Liver (tissue), 9 donors: Measurements from ENCODE around the gene KRT71. TPM values are rescaled to one million over a fixed set of nuclear protein-coding genes. Genes with fewer than 3 reads are reported as not detected.

Experiments used
- DNase-seq: peaks from one replicate; pipeline ENCODE4 v3.0.0-alpha.2; 2017; ENCODE audit warnings: low spot score
- H3K27ac ChIP-seq, 2 donors: one replicate each; pipeline ENCODE4 v1.7.0; 2013; ENCODE audit warnings: inconsistent platforms in 2 of 2, low read length in 2 of 2, control low read depth in 1 of 2, low read depth in 1 of 2, mild to moderate bottlenecking in 1 of 2
- H3K27me3 ChIP-seq, 4 donors: one replicate each; pipeline versions ENCODE4 v1.6.1 to v1.7.0; 2013; ENCODE audit warnings: low read length in 3 of 4, inconsistent platforms in 1 of 4, mild to moderate bottlenecking in 1 of 4, moderate library complexity in 1 of 4; ENCODE audit not compliant: control insufficient read depth in 4 of 4, insufficient read depth in 4 of 4
- H3K36me3 ChIP-seq, 4 donors: one replicate each; pipeline versions ENCODE4 v1.6.1 to v1.7.0; 2013; ENCODE audit warnings: low read length in 3 of 4, mild to moderate bottlenecking in 3 of 4, low read depth in 1 of 4, moderate library complexity in 1 of 4; ENCODE audit not compliant: control insufficient read depth in 4 of 4, insufficient read depth in 3 of 4
- H3K4me1 ChIP-seq, 4 donors: one replicate each; pipeline versions ENCODE4 v1.6.1 to v1.7.0; 2013; ENCODE audit warnings: low read length in 3 of 4, mild to moderate bottlenecking in 3 of 4, moderate library complexity in 1 of 4; ENCODE audit not compliant: control insufficient read depth in 4 of 4, insufficient read depth in 4 of 4
- H3K4me3 ChIP-seq, 3 donors: one replicate each; pipeline versions ENCODE4 v1.6.1 to v1.7.0; 2013; ENCODE audit warnings: low read length in 3 of 3, control low read depth in 1 of 3, low read depth in 1 of 3, mild to moderate bottlenecking in 1 of 3
- H3K9ac ChIP-seq, 2 donors: one replicate each; pipeline ENCODE4 v1.7.0; 2013; ENCODE audit warnings: low read length in 2 of 2, mild to moderate bottlenecking in 2 of 2, moderate library complexity in 2 of 2, control low read depth in 1 of 2, low read depth in 1 of 2
- H3K9me3 ChIP-seq, 4 donors: one replicate each; pipeline versions ENCODE4 v1.6.1 to v1.7.0; 2013; ENCODE audit warnings: low read length in 3 of 4; ENCODE audit not compliant: control insufficient read depth in 4 of 4
- EGR1 ChIP-seq, 2 donors: IDR thresholded peaks; 2 replicates each; pipeline ENCODE4 v1.6.1; 2016 to 2018; ENCODE audit warnings: antibody characterized with exemption in 2 of 2, low read depth in 2 of 2
- FOXA1 ChIP-seq: IDR thresholded peaks from 2 replicates; pipeline ENCODE4 v1.6.1; 2016; ENCODE audit warnings: antibody characterized with exemption
- FOXA2 ChIP-seq: IDR thresholded peaks from 2 replicates; pipeline ENCODE4 v1.6.1; 2016; ENCODE audit warnings: antibody characterized with exemption
- GABPA ChIP-seq, 2 donors: IDR thresholded peaks in 1 of 2; conservative IDR thresholded peaks in 1 of 2; 2 replicates each; pipeline ENCODE4 v1.6.1; 2016; ENCODE audit warnings: antibody characterized with exemption in 2 of 2, mild to moderate bottlenecking in 1 of 2, moderate library complexity in 1 of 2
- HNF4A ChIP-seq, 2 donors: conservative IDR thresholded peaks; 2 replicates each; pipeline ENCODE4 v1.6.1; 2016; ENCODE audit warnings: antibody characterized with exemption in 2 of 2, mild to moderate bottlenecking in 2 of 2
- HNF4G ChIP-seq: IDR thresholded peaks from 2 replicates; pipeline ENCODE4 v1.6.1; 2016; ENCODE audit warnings: antibody characterized with exemption
- JUND ChIP-seq, 2 donors: IDR thresholded peaks; 2 replicates each; pipeline ENCODE4 v1.6.1; 2016; ENCODE audit warnings: antibody characterized with exemption in 2 of 2
- NR2F2 ChIP-seq: IDR thresholded peaks from 2 replicates; pipeline ENCODE4 v1.6.1; 2016; ENCODE audit warnings: antibody characterized with exemption
- RAD21 ChIP-seq, 2 donors: IDR thresholded peaks; 2 replicates each; pipeline ENCODE4 v1.6.1; 2016; ENCODE audit warnings: antibody characterized with exemption in 2 of 2, mild to moderate bottlenecking in 2 of 2
- RXRA ChIP-seq, 2 donors: IDR thresholded peaks; 2 replicates each; pipeline ENCODE4 v1.6.1; 2017 to 2018; ENCODE audit warnings: antibody characterized with exemption in 2 of 2, mild to moderate bottlenecking in 1 of 2
- SP1 ChIP-seq: IDR thresholded peaks from 2 replicates; pipeline ENCODE4 v1.6.1; 2018; ENCODE audit warnings: antibody characterized with exemption, mild to moderate bottlenecking
- TAF1 ChIP-seq: conservative IDR thresholded peaks from 2 replicates; pipeline ENCODE4 v1.6.1; 2016; ENCODE audit warnings: antibody characterized with exemption, mild to moderate bottlenecking
- YY1 ChIP-seq: IDR thresholded peaks from 2 replicates; pipeline ENCODE4 v1.6.1; 2016; ENCODE audit warnings: antibody characterized with exemption, mild to moderate bottlenecking
- WGBS: extraction: QIAGEN DNeasy Blood & Tissue Kit; methylation state at CpG from one replicate; pipeline ENCODE4 v1.1.7; 2013; 5-methylcytosine and 5-hydroxymethylcytosine counted together
- polyA plus RNA-seq, 2 donors: library from polyadenylated mRNA; stranded (reverse) in 1 of 2; unstranded in 1 of 2; fragments of 200-250 nt in 1 of 2; fragments of >200 nt in 1 of 2; fragmentation: Nextera tagmentation in 1 of 2; extraction: Ambion mirVana in 1 of 2; gene quantifications; one replicate each; pipeline versions ENCODE4 v1.2.1 to v1.2.3, GENCODE V29; 2013 to 2015
- total RNA-seq, 2 donors: library from RNA; depleted of rRNA; stranded (reverse); fragments of >200 nt; gene quantifications; one replicate each; pipeline ENCODE4 v1.2.3, GENCODE V29; 2014
- TF ChIP-seq, protein P1 (sequence below): fragments of 150-350 bp; IDR thresholded peaks from 2 replicates; pipeline ENCODE4 v1.5.1; 2017; ENCODE audit warnings: improper control_type of control experiment, low read depth, low read length; ENCODE audit not compliant: missing input control
- TF ChIP-seq, protein P2 (sequence below): IDR thresholded peaks from 2 replicates; pipeline ENCODE4 v1.6.1; 2016; ENCODE audit warnings: antibody characterized with exemption
- TF ChIP-seq, protein P3 (sequence below): IDR thresholded peaks from 2 replicates; pipeline ENCODE4 v1.6.1; 2016; ENCODE audit warnings: antibody characterized with exemption
- TF ChIP-seq, protein P4 (sequence below): IDR thresholded peaks from 2 replicates; pipeline ENCODE4 v1.6.1; 2016; ENCODE audit warnings: antibody characterized with exemption
- TF ChIP-seq, protein P5 (sequence below): IDR thresholded peaks from 2 replicates; pipeline ENCODE4 v1.6.1; 2016; ENCODE audit warnings: antibody characterized with exemption, mild to moderate bottlenecking
- donor health status: healthy.
- donor health status: healthy.
- donor health status: healthy.
- donor health status: healthy.
- donor health status: healthy.

Gene KRT71
- total and polyA plus RNA-seq, 4 donors = not detected

DNA sequence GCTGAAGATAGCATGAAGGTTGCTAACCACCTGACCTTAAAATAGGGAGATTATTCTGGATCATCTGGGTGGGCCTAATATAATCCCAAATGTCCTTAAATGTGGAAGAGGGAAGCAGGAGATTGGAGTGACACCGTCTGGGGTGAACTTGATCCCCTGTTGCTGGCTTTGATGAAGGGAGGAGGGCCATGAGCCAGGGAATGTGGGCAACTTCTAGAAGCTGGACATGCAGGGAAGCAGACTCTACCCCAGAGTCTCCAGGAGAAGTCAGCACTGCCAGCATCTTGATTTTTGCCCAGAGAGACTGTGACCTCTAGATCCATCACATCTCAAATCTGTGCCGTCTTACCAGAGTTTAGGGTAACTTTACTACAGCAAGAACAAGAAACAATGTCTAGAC is 23.5 kb downstream of the KRT71 start:
- Histone ChIP-seq H3K9ac (no peak overlapping the region), H3K27ac (no peak overlapping the region), H3K4me1 (no peaks in the 10 kb centered on the region), H3K4me3 (no peak overlapping the region), H3K9me3 (no peaks in the 10 kb centered on the region), H3K27me3 (no peaks in the 10 kb centered on the region), H3K36me3 (no peaks in the 10 kb centered on the region)
- 98% methylated on average over 2 of the region's 2 CpGs for WGBS
- DNase-seq = no peak
- TF ChIP-seq, protein P1, sequence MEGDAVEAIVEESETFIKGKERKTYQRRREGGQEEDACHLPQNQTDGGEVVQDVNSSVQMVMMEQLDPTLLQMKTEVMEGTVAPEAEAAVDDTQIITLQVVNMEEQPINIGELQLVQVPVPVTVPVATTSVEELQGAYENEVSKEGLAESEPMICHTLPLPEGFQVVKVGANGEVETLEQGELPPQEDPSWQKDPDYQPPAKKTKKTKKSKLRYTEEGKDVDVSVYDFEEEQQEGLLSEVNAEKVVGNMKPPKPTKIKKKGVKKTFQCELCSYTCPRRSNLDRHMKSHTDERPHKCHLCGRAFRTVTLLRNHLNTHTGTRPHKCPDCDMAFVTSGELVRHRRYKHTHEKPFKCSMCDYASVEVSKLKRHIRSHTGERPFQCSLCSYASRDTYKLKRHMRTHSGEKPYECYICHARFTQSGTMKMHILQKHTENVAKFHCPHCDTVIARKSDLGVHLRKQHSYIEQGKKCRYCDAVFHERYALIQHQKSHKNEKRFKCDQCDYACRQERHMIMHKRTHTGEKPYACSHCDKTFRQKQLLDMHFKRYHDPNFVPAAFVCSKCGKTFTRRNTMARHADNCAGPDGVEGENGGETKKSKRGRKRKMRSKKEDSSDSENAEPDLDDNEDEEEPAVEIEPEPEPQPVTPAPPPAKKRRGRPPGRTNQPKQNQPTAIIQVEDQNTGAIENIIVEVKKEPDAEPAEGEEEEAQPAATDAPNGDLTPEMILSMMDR = no peak
- TF ChIP-seq RXRA (IDR thresholded peaks at IDR 0.05) (no peak), YY1 (no peak), RAD21 (IDR thresholded peaks at IDR 0.05) (no peak), HNF4G (no peak), FOXA2 (no peak), HNF4A (conservative IDR thresholded peaks at IDR 0.05) (no peak), NR2F2 (no peak), FOXA1 (no peak), TAF1 (no peak), JUND (IDR thresholded peaks at IDR 0.05) (no peak), SP1 (no peak), EGR1 (IDR thresholded peaks at IDR 0.05; ENCODE audit: low read depth in 2 of 2) (no peak), GABPA (IDR thresholded peaks at IDR 0.05 in 1 of 2, conservative IDR thresholded peaks at IDR 0.05 in 1 of 2) (no peak)
- TF ChIP-seq, protein P2, sequence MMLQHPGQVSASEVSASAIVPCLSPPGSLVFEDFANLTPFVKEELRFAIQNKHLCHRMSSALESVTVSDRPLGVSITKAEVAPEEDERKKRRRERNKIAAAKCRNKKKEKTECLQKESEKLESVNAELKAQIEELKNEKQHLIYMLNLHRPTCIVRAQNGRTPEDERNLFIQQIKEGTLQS = no peak
- TF ChIP-seq, protein P3, sequence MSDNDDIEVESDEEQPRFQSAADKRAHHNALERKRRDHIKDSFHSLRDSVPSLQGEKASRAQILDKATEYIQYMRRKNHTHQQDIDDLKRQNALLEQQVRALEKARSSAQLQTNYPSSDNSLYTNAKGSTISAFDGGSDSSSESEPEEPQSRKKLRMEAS = no peak
- TF ChIP-seq, protein P4, sequence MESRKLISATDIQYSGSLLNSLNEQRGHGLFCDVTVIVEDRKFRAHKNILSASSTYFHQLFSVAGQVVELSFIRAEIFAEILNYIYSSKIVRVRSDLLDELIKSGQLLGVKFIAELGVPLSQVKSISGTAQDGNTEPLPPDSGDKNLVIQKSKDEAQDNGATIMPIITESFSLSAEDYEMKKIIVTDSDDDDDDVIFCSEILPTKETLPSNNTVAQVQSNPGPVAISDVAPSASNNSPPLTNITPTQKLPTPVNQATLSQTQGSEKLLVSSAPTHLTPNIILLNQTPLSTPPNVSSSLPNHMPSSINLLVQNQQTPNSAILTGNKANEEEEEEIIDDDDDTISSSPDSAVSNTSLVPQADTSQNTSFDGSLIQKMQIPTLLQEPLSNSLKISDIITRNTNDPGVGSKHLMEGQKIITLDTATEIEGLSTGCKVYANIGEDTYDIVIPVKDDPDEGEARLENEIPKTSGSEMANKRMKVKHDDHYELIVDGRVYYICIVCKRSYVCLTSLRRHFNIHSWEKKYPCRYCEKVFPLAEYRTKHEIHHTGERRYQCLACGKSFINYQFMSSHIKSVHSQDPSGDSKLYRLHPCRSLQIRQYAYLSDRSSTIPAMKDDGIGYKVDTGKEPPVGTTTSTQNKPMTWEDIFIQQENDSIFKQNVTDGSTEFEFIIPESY = no peak
- TF ChIP-seq, protein P5, sequence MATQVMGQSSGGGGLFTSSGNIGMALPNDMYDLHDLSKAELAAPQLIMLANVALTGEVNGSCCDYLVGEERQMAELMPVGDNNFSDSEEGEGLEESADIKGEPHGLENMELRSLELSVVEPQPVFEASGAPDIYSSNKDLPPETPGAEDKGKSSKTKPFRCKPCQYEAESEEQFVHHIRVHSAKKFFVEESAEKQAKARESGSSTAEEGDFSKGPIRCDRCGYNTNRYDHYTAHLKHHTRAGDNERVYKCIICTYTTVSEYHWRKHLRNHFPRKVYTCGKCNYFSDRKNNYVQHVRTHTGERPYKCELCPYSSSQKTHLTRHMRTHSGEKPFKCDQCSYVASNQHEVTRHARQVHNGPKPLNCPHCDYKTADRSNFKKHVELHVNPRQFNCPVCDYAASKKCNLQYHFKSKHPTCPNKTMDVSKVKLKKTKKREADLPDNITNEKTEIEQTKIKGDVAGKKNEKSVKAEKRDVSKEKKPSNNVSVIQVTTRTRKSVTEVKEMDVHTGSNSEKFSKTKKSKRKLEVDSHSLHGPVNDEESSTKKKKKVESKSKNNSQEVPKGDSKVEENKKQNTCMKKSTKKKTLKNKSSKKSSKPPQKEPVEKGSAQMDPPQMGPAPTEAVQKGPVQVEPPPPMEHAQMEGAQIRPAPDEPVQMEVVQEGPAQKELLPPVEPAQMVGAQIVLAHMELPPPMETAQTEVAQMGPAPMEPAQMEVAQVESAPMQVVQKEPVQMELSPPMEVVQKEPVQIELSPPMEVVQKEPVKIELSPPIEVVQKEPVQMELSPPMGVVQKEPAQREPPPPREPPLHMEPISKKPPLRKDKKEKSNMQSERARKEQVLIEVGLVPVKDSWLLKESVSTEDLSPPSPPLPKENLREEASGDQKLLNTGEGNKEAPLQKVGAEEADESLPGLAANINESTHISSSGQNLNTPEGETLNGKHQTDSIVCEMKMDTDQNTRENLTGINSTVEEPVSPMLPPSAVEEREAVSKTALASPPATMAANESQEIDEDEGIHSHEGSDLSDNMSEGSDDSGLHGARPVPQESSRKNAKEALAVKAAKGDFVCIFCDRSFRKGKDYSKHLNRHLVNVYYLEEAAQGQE = no peak
